ENCODE data around the gene EVI2A.
"Not testable (repeated sequence)": the region's sequence is repeated elsewhere in the genome, so short reads cannot be mapped to it uniquely, and the experiment has no call there.

The EVI2A gene

GRCh38 chr17:31311526-31311925 is 9.9 kb downstream of the EVI2A start:
- no peak for DNase-seq

- no peak for DNase-seq
These were observed 10.5 kb downstream of the EVI2A start for GRCh38 chr17:31310886-31311285.

GRCh38 chr17:31310260-31310659 is 11.2 kb downstream of the EVI2A start:
- no peak for DNase-seq

DNA sequence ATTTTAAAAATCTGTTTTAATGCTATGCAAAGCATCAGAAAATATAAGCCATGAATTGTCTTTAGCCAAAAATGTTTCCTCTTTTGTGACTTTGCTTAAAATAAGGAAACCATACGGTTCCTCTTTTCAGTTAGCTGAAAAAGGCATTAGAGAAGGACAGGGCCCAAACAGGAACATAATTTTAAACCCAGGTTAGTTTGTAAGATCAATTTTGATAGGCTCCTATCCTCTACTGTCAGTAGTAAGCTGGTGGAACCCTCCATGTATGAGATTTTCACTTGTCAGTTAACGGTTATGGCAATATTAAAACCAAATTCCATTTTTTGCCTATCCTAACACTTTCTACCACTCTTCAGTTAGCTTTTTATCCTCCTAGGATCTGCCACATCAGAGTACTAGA is 11.9 kb downstream of the EVI2A start:
- DNase-seq: no peak

- no peak for DNase-seq
These were observed 12.8 kb downstream of the EVI2A start for GRCh38 chr17:31308372-31309334.

DNA sequence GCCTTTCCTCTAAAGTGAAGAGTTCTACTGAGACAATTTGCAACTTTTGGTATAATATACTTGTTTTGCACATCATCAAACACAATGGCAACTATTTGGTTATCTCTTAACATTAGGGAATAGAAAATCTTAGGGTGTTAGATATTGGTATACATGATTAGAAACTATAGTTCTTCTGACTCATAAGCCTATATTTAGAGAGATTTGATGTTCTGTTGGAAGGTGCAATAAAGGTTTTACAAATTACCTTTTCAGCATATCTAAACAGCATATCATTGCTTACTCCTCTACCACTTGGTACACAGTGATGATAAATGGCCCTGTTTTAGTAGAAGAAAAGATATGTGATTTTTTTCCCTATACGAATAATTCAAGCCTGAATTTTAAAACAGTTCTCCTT is 13.8 kb downstream of the EVI2A start:
- DNase-seq: no peak

DNA sequence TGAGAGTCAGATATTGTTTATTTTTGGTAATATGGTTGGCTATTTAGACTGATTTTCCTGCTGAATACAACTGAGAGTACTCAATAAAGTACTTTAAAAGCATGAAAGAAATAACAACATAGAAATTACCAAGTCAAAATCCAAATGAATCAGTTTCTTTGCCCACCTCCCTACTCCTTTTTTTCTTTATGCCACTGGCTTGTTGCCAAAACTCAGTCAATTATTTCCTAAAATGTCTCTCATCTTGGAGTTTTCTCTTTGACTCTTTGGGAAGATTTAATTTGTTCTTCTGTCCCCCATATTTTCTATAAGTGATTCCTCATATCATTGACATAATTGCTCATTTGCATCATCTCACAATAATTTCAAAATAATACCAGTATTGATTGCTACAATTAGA is 21.8 kb downstream of the EVI2A start:
- DNase-seq: no peak

GRCh38 chr17:31297090-31297489 is 24.3 kb downstream of the EVI2A start, which contains the start of gene OMG:
Gene OMG, minus strand, starts transcription at chr17:31297239. Its CDS starts 908 bp downstream, at chr17:31296331.
- DNase-seq: no peak

GRCh38 chr17:31296142-31296541 is 25.3 kb downstream of the EVI2A start:
- DNase-seq: no peak

GRCh38 chr17:31295489-31295871 is 25.9 kb downstream of the EVI2A start:
- no peak for DNase-seq

DNA sequence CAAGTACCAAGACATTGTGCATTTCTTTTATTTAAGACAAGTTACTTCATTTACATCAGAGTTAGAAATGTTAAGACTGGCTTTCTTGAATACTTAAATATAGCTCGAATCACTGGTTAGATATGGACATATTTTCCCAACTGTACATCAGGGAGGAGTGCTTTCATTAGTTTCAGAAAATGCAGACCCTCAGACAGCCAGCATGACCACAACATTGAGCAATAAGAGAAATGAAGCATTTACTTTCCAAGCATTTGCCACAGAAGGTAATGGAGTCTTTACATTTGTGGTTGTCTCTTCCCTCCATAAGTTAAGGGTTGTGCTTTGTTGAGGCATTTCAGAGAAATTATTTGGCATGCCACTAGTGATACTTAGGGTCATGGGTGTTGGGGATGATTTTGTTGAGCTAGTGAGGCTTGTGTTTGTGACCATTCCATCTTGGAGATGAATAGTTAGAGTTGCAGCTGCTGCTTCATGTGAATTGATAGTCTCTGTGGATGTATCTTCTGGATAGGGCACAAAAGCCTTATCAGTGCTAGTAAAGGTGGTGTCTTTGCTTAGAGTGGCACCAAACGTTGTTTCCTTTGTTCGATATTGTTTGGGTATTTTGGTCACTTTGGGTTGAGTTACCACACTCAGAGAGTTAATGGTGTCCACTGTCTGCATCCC is 26.5 kb downstream of the EVI2A start:
- DNase-seq: no peak

GRCh38 chr17:31294231-31294630 is 27.2 kb downstream of the EVI2A start:
- DNase-seq: no peak

- DNase-seq: no peak
These were observed 27.8 kb downstream of the EVI2A start for GRCh38 chr17:31293581-31293980.

- DNase-seq: no peak
These were observed 29.6 kb downstream of the EVI2A start for GRCh38 chr17:31291820-31292219.

DNA sequence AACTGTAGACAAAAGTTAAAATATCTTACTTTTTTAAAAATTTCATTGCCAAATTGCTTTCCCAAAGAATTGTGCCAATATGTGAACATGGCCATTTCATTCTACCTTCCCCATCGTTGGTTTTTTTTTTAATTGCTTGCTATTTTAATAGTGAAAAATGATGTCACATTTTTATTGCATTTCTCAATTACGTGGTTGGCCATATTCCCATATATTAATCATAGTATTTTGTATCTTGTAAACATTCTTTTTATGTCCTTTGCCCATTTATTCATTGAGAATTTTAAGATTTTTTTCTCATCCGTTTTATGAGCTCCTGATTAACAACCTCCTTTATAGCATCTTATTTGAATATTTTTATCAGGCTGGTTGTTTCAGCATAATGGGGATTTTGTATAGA is 31.6 kb downstream of the EVI2A start:
- DNase-seq: no peak

DNA sequence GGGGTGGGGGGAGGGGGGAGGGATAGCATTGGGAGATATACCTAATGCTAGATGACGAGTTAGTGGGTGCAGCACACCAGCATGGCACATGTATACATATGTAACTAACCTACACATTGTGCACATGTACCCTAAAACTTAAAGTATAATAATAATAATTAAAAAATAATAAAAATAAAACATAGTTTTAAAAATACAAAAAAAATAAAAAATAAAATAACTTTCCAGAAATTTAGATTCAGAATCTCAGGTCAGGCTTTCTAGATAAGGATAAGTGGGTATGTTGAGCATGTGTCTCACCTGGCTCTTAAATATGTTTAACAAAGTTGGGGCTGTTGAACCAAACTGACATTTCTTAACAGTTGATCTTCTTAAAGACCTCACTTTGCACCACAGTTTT is 33.5 kb downstream of the EVI2A start:
- DNase-seq: not testable (repeated sequence)

DNA sequence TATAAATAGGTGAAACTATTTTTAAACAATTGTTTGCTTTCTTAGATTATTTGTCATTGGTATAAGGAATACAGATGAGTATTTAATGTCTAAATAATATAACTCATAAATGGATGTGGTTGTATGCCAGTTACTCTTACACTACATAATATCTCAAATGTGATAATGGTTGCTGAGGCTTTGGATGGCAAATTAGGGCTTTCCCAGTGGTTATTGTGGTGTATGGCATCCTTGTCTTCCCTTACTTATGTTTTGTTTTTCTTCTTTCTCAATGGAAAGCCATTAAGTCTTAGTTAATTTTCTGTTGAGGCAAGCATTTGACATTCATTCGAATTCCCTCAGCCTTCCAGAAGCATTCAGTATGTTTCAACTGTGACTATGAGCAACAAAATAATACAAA is 34.8 kb downstream of the EVI2A start:
- DNase-seq: no peak

DNA sequence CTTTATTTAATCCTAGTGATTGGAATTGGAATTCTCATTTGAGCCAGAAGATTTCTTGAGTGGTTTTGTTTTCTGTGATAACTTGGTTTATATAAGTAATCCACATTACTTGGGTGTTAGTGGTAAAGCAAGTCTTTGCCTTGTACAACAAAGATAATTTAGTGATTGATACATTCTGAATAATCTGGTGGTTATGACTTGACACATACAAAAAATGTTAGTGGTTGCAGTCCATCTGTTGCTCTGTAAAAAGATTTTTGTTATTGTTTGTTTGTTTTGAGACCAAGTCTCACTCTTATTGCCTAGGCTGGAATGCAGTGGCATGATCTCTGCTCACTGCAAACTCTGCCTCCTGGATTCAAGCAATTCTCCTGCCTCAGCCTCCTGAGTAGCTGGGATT is 37.6 kb downstream of the EVI2A start:
- DNase-seq: no peak

GRCh38 chr17:31281061-31281460 is 40.4 kb downstream of the EVI2A start:
- no peak for DNase-seq

- no peak for DNase-seq
These were observed 42.0 kb downstream of the EVI2A start for GRCh38 chr17:31279401-31279800.

GRCh38 chr17:31275116-31275515 is 46.3 kb downstream of the EVI2A start:
- DNase-seq: no peak

GRCh38 chr17:31274252-31274651 is 47.2 kb downstream of the EVI2A start:
- no peak for DNase-seq

DNA sequence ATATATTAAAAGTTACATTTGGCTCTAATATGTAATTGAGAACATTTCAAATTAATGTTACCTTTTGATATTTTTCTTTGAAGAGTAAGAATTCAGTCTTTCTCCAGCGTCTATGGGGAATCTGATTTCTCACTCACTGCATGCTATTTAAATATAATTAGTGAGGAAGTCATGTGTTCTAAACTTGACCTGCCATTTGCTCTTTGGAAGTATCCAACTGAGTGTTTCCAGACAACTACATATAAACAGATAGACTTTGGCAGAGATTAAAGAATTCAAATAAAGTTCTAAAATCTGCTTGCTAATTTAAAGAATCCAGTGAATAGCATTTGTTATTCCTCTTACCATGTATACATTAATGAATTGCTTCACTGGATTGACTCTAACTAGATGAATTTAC is 47.9 kb downstream of the EVI2A start:
- no peak for DNase-seq

DNA sequence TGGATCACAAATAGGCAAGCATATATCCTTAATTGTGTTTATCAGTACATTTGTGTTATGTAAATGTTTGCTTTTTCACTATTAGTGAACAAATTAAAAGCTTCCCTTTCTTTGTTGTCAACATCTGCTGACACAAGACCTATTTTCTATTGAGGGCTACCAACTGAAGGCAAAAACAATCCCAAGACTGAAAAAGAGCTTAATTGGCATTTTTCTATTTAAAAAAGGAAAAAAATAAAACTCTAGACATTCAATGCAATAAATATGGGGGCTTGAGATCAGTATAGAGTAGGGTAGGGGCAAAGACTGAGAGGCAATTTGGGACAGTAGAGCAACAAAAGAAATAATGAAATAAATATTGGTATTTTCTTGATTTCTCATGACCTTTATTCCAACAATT is 48.6 kb downstream of the EVI2A start:
- DNase-seq: no peak

Data from activated CD8-positive, alpha-beta memory T cell treated with anti-CD3 and anti-CD28 coated beads for 24 hours (primary cell).